Suprapubic skin (tissue), 4 donors: ENCODE results near the gene ARL6IP6.
"Not testable (repeated sequence)": the region's sequence is repeated elsewhere in the genome, so short reads cannot be mapped to it uniquely, and the experiment has no call there.

Experiments used
- CTCF ChIP-seq, 2 donors: fragments of 200-600 bp in 1 of 2; fragments of 450-650 bp in 1 of 2; sonication (generic) in 1 of 2; IDR thresholded peaks; one replicate each; pipeline ENCODE4 v1.5.1; 2016 to 2019; ENCODE audit warnings: antibody characterized with exemption in 2 of 2, mild to moderate bottlenecking in 1 of 2, moderate library complexity in 1 of 2
- EP300 ChIP-seq: sonication (generic); formaldehyde crosslinking; IDR thresholded peaks from one replicate; pipeline ENCODE4 v1.6.1; 2017; ENCODE audit warnings: antibody characterized with exemption
- POLR2A ChIP-seq, 2 donors: fragments of 450-650 bp; IDR thresholded peaks; one replicate each; pipeline ENCODE4 v1.6.1; 2017; ENCODE audit warnings: antibody characterized with exemption in 2 of 2, mild to moderate bottlenecking in 2 of 2, moderate library complexity in 2 of 2
- POLR2AphosphoS5 ChIP-seq, 3 donors: sonication (generic); formaldehyde crosslinking; IDR thresholded peaks; one replicate each; pipeline ENCODE4 v1.6.1; 2017; ENCODE audit warnings: antibody characterized with exemption in 3 of 3

- not testable (repeated sequence) for TF ChIP-seq CTCF (IDR thresholded peaks at IDR 0.05); POLR2A (IDR thresholded peaks at IDR 0.05); POLR2AphosphoS5 (IDR thresholded peaks at IDR 0.05); EP300
These were observed 21.3 kb downstream of the ARL6IP6 start for GRCh38 chr2:152739705-152740104.
